Activated CD8-positive, alpha-beta memory T cell treated with anti-CD3 and anti-CD28 coated beads for 24 hours (primary cell): Measurements from ENCODE around the gene NF2.

Experiments
- DNase-seq: peaks from one replicate; pipeline ENCODE4 v3.0.0-alpha.2; 2020

The NF2 gene

GRCh38 chr22:29726512-29727130, 123.2 kb downstream of the NF2 start:
- no peak for DNase-seq

GRCh38 chr22:29727131-29727523, 123.7 kb downstream of the NF2 start:
- DNase-seq: no peak

- no peak for DNase-seq
Observed at GRCh38 chr22:29729161-29729560, 125.7 kb downstream of the NF2 start.

- no peak for DNase-seq
Observed at GRCh38 chr22:29731058-29731850, 127.8 kb downstream of the NF2 start.

DNA sequence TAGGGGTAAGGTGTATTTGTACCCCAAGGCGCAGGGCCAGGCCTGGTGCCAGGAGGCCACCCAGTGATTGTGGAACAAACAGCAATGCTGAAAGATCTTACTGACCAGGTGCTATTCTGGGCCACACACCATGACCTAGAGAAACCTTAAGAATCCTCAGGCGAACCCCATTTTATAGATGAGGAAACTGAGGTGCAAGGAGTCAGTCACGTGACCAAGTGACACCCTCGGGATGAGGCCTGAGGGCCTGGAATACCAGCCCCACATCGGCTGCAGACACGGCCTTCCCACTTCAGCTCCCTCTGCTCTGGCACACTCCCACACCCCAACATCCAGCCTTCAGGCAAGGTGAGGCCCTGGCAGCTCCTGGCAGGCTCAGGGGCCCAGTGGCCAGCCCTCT, 129.4 kb downstream of the NF2 start:
- DNase-seq: no peak

GRCh38 chr22:29733362-29734201, 130.1 kb downstream of the NF2 start:
- no peak for DNase-seq

DNA sequence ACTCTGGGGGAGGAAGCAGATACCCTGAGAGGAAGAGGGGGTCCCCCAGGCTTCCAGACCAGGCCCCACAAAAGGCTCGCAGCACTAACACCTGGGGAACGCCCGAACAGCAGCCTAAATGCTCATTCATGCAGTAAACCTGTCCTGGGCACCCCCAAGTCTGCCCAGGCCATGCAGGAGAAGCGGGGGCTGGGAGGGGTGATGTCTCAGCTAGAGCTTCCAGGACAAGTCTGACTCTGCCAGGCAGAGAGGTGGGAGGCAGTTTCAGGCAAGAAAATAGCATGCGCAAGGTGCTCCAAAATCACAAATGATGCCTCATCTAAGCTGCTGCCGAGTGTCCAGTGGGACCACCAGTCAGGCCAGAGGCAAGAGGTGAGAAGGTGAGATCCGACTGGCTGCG, 131.0 kb downstream of the NF2 start:
- DNase-seq: no peak

GRCh38 chr22:29734838-29735237, 131.4 kb downstream of the NF2 start:
- no peak for DNase-seq

DNA sequence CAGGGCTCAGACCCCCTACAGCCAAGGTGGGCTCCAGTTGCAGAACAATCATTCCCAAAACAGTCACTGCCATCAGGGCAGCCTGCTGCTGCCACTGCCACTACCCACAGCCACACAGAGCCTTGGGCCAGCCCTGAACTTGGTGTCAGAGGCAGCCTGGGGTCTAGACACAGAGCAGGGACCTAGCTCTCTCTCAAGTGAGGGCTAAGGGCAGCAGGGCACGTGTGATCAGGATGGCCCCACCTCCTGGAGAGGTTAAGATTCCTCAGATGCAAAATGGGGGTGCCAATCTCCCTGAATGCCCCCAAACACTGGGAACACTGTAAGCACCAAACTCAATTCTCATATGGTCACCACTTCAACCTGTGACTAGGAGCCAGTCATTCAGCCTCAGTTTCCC, 132.0 kb downstream of the NF2 start:
- DNase-seq: no peak

DNA sequence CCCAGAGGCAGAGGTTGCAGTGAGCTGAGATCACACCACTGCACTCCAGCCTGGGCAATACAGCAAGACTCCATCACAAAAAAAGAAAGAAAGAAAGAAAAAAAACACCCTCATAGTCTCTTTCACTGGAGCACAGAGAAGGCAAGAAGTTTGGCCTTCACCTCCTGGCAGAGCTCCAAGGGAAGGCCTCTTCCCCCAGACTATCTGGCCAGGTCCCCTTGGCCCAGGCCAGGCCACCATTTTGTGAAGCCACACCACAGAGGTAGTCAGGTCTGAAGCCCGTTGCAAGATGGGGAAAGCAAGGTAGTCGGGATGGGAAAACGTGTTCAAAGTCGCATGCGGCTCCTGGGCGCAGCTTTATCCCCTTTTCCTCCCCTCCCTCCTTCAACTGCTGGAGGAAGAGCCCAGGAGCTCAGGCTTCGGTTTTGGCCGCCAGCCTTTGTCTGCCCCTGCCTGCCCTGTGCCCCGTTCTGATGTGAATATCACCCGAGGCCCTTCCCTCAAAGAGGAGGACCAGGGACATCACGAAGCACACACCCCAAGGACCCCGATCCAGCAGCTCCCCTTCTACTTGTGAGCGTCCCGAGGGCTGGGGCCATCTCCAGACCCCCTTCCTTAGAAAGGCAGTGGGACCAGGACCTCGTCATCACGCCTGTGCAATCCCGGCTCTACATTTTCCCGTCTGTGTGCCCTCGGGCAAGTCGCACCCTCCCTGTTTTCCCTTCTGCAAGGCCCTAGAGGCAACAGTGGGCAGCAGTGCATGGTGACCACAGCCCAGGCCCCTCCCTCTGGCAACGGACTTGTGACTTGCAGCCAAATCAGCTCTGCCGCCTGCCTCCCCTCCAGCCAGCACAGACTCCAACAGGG, 134.1 kb downstream of the NF2 start:
- no peak for DNase-seq

DNA sequence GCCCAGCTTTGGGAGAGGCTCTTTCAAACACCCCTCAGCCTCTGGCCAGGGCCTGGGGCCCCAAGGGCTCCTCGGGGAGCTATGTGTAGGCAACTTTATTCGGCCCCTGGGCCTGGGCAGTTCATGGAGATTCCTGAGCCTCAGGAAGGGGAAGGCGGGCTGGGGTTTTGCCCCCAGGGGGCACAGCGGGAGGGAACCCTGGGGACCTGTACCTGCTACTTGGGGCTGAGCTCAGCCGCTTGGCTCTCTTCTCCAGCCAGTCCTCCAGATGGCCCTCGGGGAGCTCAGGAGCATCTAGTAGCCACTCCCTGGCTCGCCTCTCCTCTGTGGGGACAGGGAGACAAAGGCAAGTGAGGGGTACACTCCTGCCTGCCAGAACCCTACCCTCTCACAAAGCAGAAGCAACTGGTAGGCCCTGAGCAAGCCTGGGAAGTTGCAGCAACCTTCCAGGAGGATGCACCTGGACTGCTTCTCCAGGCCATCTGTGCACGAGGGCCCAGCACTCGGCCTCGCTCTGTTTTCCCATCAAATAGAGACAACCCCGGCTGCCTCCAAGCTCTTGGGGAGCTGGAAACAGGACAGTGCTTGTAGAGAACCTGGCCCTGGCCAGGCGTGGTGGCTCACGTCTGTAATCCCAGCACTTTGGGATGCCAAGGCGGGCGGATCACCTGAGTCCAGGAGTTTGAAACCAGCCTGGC, 134.8 kb downstream of the NF2 start:
- no peak for DNase-seq

DNA sequence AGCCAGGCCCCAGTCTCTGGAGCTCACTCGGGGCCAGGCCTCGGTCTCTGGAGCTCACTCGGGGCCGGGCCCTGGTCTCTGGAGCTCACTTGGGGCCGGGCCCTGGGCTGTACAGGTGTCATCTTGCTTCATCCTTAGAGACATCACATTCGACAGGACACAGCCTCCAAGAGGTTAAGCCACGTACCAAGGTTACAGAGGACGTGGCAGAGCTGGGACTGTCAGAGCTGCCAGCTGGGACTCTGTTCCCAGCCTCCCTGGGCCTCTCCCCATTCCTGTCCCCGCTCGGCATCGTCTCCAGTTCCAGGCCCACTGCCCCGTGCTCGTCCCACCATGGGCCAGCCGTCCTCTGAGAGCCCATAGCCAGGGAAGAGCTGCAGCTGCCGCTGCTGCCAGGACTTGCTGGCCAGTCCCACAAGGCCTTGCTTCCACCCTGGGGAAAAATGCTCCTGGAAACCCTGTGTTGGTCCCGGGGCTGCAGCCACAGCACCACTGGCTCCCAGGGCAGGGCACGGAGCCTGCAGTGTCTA, 136.0 kb downstream of the NF2 start:
- DNase-seq: no peak

DNA sequence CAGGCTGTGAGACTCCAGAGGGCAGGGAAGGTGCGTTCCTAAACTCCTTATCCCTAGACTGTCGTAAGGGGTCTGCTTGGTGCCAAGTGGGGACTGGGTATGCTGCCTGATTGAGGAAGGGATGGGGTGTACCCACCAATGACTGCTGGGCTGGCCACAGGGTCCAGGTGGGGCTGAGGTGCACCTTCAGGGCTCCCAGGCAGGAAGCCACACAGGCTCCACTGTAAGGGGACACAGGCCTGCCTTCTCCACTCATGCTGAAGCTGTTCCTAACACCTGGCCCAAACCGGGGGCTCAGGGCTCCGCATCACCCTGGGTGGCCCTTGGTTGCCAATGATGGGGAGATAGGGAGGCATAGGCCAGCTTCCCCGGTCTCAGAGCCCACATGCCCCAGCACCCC, 136.8 kb downstream of the NF2 start:
- DNase-seq: no peak

GRCh38 chr22:29741926-29742325, 138.5 kb downstream of the NF2 start:
- DNase-seq: no peak

- DNase-seq: no peak
Observed at GRCh38 chr22:29742326-29742725, 138.9 kb downstream of the NF2 start.

DNA sequence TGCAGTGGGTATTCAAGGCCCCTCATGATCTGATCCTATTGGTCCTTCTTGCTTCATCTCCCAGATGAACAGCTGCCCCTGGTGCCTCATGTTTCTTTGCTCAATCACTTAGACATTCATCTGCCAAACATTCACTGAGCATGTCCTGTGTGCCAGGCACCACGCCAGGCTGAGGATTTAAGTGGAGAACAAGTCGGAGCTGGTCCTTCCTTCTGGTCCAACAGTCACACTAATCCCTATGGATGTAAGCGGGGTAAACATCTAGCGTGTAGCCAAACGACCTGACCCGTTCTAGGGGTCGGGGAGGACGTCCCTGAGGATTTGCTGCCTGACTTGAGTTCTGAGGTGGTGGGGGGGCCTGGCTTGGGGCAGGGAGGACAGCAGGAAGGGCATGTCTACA, 141.5 kb downstream of the NF2 start:
- no peak for DNase-seq

DNA sequence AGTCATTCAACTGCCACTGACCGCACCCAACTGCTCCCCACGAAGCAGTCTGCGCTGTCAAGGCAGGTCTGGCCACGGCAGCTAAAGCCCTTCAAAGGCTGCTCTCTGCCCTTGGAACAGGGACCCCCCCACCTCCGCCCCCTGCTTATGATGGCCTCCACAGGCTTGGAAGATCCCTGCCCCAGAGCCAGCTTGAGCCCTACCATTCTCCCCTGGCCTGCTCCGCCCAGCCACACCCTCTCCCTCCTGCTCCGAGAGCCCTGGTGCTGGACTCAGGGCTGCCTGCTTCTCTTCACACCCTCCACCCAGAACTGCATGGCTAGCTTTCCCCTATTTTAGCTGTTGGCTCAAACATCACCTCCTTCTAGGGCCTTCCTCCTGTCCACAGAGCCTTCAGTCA, 144.4 kb downstream of the NF2 start:
- no peak for DNase-seq
